VCaP (cell line): Measurements from ENCODE around the gene TLR4.
A peak's percentile ranks its signal among the peaks of the same experiment; 100 is the strongest.

Experiments
- H3K27ac ChIP-seq: fragments of 450-650 bp; 2 replicates; pipeline ENCODE4 v1.5.1; 2017
- CTCF ChIP-seq: fragments of 450-650 bp; conservative IDR thresholded peaks from 2 replicates; pipeline ENCODE4 v1.5.1; 2017; ENCODE audit warnings: mild to moderate bottlenecking, moderate library complexity

The TLR4 gene

DNA sequence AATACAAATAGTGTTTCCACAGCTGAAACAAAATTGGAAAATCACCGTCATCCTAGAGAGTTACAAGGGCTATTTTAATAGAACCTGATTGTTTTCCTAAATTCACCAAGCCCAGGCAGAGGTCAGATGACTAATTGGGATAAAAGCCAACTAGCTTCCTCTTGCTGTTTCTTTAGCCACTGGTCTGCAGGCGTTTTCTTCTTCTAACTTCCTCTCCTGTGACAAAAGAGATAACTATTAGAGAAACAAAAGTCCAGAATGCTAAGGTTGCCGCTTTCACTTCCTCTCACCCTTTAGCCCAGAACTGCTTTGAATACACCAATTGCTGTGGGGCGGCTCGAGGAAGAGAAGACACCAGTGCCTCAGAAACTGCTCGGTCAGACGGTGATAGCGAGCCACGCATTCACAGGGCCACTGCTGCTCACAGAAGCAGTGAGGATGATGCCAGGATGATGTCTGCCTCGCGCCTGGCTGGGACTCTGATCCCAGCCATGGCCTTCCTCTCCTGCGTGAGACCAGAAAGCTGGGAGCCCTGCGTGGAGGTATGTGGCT lies at the start of gene TLR4:
TSS of gene TLR4 (plus strand) at position 380 of the 552 bp plus-strand sequence. CDS start at position 450, 70 bp downstream.
- no peak for TF ChIP-seq CTCF
- H3K27ac ChIP-seq, result peak within 1 kb of the TSS; percentile 63

DNA sequence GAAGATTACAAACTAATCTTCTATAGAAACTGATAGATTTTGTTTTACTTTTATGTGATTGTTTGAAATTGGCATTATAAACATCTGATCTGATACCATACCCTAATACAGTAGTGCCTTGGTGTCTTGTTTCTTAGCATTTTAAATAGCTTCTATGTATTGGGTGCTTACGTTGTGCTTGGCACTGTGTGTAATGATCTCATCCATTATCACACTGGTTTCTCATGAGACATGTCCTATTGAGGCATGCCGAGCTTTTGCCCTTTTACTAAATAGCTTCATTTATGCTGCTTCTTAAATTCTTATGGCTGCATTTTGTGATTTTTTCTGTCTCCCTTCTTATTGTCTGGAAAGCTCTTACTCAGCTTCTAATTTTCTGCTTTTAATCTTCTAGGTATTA lies 48.2 kb upstream of the TLR4 start:
- no peak for TF ChIP-seq CTCF
- H3K27ac ChIP-seq, result no peak overlapping the region

DNA sequence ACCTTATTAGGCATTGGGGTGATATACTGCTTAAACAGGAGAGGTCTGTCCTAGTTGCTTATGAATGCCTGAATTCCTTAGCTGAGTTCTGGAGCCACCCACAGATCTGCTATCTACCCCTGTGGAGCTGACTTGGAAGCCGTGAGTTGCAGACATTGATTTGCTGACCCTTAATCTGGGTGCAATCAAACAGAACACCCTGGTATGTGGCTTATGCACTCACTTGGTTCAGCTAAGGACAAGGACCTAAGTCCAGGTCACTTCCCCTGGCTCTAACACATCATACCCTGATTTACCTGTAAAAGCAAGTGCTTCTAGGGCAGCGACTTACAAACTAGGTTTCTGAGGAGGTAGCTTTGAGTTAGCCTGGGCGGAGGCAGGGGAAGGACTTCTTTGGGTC lies 41.6 kb upstream of the TLR4 start:
- TF ChIP-seq CTCF, result no peak
- H3K27ac ChIP-seq, result no peak overlapping the region

DNA sequence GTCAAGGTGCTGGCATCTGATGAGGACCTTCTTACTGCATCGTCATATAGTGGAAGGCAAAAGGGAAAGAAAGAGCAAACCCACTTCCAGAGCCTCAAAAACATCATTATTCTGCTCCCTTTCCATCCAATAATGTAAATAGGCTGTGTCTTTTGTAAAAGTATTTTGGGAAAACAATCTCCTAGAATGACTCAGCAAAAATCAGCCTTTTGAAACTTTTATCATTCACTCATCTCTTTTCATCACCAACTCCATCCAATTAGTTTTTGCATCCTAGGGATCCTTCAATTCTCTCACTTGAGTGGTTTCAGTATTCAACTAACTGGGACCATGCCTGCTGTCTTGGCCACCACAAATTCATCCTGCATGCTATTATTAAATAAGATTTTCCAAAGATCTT lies 39.8 kb upstream of the TLR4 start:
- TF ChIP-seq CTCF, result no peak
- H3K27ac ChIP-seq, result no peak overlapping the region

- H3K27ac ChIP-seq, result no peak overlapping the region
- TF ChIP-seq CTCF, result no peak
Observed at GRCh38 chr9:117665601-117666385, 38.4 kb upstream of the TLR4 start.

- no peak overlapping the region for H3K27ac ChIP-seq
- no peak for TF ChIP-seq CTCF
Observed at GRCh38 chr9:117671468-117671867, 32.7 kb upstream of the TLR4 start.

- no peak for TF ChIP-seq CTCF
- no peak overlapping the region for H3K27ac ChIP-seq
Observed at GRCh38 chr9:117672369-117672768, 31.8 kb upstream of the TLR4 start.
